Tongue (tissue), 2 donors: ENCODE results near the gene THBS1. TPM values are rescaled to one million over a fixed set of nuclear protein-coding genes. Genes with fewer than 3 reads are reported as not detected.

Experiments used
- DNase-seq: peaks from one replicate; pipeline ENCODE4 v3.0.0-alpha.2; 2015
- total RNA-seq: library from RNA; depleted of rRNA; stranded (reverse); fragments of >200 nt; gene quantifications from one replicate; pipeline ENCODE4 v1.2.3, GENCODE V29; 2014

THBS1 gene
- total RNA-seq, 1 donor from 2014 or later, result 184 TPM

DNA sequence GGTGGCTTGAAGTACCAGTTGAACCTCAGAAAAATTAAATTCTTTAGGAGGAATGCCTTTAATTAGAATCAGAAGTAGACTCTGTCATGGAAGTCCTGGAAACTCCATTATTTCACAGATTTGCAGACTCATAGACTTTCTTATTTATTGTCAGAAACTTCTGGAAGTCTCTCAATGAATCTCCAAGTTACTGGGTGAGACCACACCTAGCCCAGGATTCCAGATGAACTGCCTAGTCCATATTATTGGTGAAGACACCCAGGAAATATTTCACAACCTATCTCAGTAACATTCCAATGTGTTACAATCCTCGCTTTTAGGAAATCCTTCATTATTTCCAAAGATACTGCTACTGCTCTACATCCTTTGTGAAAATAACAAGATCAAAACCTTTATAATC is 6.5 kb upstream of the THBS1 start:
- DNase-seq, result no peak

DNA sequence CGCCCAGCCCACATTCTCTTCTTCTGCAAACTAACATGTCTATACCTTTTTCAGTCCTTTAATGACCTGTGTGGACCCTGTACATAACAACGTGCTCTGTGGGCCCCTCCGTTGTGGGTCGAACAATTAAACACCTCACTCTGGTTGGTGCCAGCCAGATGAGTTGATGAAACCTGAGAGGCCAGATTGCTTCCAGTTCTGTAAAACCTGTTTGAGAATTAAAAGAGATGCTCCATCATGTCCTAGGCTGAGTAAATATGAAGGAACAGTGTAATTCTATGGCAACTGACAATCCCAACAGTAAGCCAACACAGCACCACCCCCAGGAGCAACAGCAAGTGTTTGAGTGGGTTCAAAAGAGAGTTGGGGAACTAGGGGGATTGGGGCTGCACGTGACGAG is 5.7 kb upstream of the THBS1 start:
- no peak for DNase-seq

DNA sequence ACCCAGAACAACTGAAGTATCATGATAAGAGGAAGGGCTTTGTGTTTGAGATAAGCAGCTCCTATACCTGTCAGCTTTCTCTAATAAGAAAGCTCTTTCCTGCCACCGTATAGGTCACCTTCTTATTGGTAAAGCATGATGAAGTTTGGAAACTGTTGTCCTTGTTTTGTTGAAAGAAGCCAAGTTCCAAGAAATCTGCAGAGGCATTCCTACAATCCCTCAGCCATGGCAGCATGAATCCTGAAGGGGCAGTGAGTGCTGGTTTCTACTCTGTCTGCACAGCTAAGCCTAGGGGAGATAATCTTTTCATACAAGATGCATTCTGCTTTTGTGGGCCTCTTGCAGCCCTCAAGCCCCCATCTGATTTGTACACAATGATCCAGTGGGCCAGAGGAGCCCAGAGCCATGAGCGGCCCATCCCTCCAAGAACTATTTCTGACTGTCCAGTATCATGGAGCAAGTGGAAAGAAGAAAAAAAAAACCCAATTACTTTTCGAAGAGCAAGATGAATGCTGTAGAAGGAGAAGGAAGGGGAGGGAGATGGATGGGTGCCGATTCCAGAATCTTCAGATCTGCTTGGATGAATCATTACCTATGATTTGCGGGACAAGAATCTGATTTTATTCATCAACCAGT is 1.9 kb upstream of the THBS1 start:
- DNase-seq, result no peak

DNA sequence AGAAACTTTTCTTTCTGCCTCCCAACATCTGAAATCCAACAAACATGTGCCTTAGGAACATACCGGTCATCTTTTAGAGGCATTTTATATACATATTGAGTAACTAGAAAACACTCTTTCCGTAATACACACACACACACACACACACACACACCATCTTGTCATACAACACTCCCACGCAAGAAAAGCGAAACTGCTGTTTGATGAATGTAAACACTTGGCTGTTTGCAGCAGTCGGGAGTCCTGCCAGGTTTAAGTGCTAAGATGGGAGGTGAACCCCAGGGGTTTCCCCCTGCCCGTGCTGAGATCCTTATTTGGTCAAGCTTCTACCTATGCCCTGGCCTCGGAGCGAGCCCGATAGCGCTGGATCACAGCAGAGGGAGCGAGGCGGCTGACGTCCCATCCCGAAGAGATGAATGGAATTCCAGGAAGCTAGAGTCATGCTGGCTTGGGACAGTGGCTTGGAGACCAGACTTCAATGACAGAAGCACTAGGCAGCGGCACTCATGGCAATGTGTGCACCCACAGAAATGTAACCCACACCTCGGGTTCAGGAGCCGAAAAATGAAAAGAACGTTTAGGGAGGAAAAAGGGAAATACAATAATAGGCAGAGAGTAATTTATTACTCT is 1.3 kb upstream of the THBS1 start:
- DNase-seq, result peak; percentile 83

DNA sequence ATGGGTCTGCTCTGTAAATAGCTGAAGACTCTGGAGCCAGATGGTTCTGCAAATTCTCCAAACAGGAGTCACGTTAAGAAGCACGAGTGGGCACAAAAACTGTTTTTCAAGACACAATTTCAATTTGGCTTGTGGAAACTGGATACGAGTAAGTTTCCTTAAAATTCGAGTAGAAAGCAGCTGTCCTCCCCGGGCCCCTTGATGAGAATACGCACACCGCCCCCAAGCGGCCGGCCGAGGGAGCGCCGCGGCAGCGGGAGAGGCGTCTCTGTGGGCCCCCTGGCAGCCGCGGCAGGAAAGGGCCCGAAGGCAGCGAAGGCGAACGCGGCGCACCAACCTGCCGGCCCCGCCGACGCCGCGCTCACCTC is 778 bp upstream of the THBS1 start:
- DNase-seq, result peak; percentile 97

DNA sequence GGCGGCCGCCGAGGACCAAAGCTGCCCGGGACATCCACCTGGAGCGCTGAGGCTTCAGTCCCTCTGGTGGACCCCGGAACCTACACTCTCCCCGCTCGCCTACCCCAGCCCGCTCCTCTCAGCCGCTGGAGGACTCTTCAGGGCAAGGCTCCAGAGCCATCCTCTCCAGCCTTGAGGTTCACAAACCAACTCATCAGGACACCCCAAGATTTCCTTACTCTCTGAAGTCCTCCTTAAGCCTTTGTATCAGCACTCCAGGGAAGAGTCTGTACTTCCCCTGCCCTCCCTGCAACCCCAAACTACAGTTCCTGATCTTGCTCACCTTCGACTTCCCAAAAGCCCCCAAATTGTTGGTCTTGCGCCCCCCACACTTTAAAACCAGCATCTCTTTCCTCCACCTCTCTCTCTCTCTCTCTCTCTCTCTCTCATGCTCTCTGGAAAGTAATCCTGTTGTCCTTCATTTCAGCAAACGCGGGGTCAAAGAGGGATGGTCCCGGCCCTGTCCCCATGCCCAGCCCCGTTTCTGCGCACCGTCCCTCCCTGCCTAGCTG is 438 bp downstream of the THBS1 start:
- DNase-seq, result peak; percentile 35

DNA sequence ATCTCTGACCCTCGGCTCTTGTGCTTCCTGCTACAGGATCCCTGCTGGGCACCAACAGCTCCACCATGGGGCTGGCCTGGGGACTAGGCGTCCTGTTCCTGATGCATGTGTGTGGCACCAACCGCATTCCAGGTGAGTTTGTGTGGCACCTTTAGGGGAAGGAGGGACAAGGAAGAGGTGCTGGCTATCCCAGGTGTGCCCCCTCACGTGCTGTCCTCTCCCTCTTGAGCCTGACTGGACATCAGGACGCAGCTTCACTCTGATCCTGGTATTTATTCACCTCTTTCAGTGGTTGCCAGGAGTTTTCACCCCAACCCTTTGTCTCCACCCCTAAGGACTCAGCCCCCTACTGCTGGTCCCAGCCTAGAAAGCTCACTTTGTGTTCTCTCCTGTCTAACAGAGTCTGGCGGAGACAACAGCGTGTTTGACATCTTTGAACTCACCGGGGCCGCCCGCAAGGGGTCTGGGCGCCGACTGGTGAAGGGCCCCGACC is 960 bp downstream of the THBS1 start:
- DNase-seq, result peak; percentile 47

DNA sequence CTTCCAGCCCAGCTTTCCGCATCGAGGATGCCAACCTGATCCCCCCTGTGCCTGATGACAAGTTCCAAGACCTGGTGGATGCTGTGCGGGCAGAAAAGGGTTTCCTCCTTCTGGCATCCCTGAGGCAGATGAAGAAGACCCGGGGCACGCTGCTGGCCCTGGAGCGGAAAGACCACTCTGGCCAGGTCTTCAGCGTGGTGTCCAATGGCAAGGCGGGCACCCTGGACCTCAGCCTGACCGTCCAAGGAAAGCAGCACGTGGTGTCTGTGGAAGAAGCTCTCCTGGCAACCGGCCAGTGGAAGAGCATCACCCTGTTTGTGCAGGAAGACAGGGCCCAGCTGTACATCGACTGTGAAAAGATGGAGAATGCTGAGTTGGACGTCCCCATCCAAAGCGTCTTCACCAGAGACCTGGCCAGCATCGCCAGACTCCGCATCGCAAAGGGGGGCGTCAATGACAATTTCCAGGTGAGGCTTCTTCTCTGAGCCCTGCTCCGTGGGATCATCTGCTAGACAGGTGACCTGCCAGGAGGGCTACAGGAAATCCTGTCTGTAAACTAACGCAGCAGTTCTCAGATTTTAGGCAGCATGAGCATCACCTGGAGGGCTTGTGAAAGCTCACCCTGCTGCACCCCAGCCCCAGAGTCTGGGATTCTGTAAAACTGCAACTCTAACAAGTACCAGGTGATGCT is 1.6 kb downstream of the THBS1 start:
- DNase-seq, result peak; percentile 32

DNA sequence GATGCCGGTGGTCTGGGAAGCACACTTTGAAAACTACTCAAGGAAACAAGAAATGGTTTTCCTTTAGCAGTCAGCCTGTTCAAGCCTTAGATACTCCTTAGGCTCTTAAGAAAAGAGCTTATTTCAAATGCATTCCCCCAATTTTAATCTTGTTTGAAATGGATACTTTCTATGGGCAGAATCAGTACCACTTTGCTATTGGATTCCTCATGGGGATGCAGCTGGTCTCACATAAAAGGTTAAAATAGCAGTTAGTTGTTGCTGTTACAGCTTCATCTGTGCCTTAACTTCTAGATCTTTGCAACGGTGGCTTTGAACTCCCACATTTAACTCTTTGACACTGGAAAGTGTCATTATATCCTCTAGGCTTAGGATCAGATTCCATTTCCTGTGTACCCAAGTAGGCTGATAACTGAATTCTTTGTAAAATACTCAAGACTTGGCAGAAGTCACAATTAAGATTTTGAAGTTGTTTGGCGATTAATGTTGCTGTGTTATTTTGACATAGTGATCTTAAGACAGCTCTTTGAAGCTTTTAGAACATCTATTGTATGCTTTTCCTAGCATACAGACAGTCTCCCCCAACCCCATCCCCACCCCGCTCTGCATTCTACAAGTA is 2.2 kb downstream of the THBS1 start:
- DNase-seq, result no peak

DNA sequence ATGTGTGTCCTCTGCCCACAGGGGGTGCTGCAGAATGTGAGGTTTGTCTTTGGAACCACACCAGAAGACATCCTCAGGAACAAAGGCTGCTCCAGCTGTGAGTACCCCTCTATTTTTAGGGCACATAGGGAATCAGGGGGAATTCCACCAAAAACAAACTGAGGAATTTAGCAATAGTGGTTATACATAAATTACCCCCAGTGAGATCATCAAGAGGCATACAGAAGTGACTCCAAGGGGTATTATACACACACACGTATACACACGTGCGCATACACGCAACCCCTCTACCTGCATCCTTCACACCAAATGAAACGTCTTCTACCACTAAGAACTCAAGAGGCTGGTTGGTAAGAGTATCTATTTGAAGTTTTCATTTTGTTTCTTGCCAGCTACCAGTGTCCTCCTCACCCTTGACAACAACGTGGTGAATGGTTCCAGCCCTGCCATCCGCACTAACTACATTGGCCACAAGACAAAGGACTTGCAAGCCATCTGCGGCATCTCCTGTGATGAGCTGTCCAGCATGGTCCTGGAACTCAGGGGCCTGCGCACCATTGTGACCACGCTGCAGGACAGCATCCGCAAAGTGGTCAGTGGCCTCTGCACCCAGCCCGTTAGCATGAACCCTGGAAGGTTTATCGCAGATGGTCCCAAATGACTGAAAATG is 2.9 kb downstream of the THBS1 start:
- DNase-seq, result no peak

DNA sequence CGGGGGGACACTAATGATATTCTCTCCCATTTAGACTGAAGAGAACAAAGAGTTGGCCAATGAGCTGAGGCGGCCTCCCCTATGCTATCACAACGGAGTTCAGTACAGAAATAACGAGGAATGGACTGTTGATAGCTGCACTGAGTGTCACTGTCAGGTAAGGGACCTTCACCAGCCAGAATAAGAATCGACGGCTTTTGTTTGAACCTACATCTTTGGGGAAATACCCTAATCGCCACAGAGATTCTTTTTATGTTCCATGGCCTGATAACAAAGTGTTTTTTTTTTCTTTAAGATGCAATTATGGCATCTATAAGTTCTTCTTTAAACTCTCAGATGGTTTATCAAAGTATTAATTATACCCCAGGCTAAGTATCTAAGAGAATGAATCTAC is 3.4 kb downstream of the THBS1 start:
- DNase-seq, result no peak

DNA sequence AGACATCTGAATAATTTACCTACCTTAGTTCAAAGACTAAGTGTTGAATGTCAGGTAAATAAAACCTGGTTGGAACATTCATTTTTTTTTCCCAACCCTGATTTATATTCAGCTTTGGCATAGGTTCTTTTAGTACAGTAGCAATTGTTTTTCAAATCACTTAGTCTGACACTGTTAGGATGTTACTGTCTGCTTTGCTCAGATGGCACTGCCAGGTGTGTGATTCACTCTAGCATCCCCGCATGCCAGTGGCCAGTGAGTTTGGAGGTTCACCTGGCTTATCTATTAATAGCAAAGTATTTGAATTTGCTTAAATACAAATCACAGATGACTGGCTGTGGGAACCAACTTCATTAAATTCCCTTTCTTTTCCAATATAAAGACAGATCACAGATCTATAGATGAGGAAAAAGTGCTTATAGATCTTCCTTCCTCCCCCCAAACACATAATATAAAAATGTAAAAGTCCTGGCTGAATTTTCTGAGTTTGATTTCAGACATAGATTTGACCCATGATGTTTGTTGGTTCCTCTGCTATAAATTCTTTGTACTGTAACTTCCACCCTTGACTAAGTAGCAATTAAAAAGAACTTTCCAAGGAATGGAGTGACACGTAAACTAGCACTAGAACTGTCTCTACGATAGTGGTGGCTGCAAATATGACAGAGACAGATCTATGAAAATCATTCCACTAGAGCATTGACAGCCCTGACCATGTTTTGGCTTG is 3.9 kb downstream of the THBS1 start:
- no peak for DNase-seq

DNA sequence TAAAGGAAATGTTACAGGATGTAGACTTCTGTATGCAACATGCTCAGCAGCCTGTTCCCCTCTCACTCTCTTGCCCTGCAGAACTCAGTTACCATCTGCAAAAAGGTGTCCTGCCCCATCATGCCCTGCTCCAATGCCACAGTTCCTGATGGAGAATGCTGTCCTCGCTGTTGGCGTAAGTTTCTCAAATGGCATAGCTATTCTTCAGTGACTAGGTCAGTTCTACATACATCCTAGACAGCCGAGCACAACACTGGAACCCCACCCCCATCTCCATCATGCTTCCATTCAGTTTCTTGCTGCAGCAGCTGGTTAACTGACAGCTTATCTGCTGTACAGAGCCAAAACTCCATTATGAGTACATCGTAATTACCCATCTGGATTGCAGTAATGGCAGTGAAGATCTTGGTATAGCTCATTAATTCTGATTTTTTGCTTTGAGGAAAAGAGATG is 4.5 kb downstream of the THBS1 start:
- no peak for DNase-seq

DNA sequence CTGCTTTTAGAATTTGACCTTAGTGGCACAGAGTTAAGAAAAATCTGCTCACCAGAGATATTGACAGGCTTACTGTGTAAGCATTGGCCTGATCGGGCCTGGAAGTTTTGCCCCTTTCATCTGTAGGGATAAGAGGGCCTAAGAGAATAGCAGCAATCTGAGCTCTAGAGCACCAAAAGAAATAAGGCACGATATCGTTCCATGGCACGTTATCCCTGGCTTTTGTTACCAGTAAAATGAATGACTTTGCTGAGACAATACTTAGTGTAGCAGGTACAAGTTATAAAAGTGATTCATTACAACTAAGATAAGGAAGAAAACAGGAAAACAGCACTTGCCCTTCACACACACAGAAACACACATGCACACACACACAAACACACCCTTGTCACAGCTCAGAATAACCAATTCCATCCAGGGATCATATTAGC is 5.0 kb downstream of the THBS1 start:
- DNase-seq, result no peak

DNA sequence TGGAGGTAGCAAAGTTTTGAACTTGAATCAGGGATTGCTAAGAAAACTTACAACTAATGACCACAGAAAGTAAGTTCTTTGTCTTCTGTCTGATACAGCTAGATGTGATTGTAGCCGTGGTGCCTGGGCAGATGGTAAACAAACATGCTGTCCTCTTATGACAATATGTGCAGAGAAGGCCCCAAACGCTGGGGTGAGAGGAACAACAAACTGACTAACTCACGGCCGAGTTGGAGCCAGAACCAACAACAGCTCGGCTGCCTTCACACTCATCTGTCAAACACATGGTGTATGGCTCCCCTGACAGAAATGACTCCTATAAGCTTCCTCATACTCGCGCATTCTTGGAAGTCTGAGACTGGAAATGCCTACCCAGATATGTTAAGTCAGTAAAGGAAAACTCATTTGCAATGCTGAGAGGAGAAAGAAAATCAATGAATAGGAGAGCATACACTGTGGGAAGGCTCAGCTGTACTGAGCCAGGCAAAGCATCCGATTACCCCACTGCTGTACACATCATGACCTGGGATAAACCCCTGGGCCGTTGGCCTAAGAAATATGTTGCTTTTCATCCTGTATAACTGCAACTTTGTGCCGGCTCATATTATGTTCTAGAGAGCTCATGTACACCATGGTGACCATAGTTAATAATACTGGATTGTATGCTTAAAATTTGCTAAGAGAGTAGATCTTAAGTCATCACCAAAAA is 5.7 kb downstream of the THBS1 start:
- no peak for DNase-seq

DNA sequence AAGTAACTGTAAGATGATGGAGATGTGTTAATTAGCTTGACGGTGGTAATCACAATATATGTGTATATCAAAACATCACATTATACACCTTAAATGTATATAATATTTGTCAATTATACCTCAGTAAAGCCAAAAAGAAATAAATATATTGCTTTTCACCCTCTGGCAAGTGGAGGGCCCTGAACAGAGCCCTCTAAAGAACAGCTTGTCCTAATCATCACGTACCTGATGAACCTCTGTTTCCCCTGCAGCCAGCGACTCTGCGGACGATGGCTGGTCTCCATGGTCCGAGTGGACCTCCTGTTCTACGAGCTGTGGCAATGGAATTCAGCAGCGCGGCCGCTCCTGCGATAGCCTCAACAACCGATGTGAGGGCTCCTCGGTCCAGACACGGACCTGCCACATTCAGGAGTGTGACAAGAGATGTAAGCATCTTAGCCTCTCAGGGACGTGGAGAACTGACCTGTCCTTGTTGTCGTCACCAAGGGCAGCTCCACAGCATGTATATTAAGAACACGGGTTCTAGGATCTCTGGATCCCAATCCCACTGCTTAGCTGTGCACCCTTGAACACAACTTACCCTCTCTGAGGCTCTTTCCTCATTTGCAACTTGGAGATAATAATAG is 6.3 kb downstream of the THBS1 start:
- DNase-seq, result no peak

DNA sequence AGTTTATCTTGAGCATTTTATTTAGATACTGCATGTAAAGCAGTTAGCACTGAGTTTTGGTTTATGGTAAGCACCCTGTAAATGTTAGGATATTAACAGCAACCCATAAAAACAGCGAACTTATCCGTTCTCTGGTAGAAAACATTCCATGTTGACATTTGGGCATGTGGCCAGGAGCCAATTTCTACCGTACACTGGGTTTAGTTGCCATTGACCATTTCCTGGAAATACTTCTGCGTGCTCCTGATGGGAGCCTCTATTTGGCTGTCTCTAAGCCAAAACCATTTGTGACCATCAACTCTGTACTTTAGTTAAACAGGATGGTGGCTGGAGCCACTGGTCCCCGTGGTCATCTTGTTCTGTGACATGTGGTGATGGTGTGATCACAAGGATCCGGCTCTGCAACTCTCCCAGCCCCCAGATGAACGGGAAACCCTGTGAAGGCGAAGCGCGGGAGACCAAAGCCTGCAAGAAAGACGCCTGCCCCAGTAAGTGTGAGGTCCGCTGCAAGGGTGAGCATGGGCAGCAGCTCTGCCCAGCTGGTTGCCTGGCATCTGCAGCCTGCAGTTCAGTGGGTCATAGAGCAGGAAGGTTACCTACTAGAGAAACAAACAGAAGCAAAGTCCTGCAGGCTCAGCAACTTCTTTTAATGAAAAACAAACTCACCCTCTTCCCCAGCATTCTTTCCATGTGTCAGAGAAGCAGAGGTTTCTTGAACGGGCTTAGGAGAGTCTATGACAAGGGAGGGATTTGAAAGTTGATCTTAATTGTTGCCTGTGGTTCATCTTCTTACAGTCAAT is 7.1 kb downstream of the THBS1 start:
- no peak for DNase-seq

DNA sequence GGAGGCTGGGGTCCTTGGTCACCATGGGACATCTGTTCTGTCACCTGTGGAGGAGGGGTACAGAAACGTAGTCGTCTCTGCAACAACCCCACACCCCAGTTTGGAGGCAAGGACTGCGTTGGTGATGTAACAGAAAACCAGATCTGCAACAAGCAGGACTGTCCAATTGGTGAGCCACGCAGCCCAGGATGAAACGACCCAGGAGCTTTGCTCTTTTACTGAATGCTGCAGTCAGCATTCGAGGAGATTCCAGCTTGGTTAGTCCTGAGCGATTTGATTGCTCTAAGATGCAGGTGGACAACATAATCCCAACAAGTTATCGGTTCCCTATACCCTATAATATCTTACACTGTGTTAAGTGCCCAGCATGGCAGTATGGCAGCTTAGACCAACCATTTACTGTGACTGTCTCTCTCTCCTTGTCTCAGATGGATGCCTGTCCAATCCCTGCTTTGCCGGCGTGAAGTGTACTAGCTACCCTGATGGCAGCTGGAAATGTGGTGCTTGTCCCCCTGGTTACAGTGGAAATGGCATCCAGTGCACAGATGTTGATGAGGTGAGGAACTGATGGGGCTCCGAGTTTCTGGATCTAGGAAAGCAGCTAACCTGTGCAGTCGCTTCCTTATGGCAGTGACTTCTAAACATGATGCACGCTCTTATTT is 7.8 kb downstream of the THBS1 start:
- no peak for DNase-seq
